OCI-LY1 (cell line): Measurements from ENCODE around the gene CTIF.

Source experiments
- EZH2 ChIP-seq: fragments of 200-600 bp; sonication (generic), shearing (Covaris generic); IDR thresholded peaks from 2 replicates; pipeline ENCODE4 v1.8.0; 2017; ENCODE audit warnings: borderline replicate concordance, mixed run types, mild to moderate bottlenecking, antibody characterized with exemption, low read length, moderate library complexity, mixed read lengths
- TF ChIP-seq, protein P1 (sequence below): fragments of 200-600 bp; sonication (generic), shearing (Covaris generic); IDR thresholded peaks from 2 replicates; pipeline ENCODE4 v1.5.1; 2017; ENCODE audit warnings: mild to moderate bottlenecking, antibody characterized with exemption, low read length, moderate library complexity, mixed read lengths

DNA sequence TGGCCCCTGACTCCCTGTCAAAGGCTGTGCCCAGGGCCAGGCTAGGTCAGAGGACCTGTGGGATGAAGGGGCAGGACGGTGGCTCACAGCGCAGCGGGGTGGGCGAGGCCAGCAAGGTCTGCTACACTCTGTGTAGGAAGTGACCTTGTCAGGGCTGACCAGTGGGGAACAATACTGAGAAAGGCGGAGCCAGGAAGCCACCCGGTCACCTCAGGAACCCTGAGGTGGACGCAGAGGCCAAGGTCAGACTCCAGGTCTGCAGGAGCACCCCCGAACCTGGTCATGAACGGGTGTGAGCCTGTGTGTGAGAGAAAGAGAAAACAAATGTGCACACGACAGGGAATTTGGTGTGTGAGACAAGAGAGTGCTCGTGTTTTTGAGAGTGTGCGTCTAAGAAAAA, 339.6 kb downstream of the CTIF start:
- TF ChIP-seq, protein P1, sequence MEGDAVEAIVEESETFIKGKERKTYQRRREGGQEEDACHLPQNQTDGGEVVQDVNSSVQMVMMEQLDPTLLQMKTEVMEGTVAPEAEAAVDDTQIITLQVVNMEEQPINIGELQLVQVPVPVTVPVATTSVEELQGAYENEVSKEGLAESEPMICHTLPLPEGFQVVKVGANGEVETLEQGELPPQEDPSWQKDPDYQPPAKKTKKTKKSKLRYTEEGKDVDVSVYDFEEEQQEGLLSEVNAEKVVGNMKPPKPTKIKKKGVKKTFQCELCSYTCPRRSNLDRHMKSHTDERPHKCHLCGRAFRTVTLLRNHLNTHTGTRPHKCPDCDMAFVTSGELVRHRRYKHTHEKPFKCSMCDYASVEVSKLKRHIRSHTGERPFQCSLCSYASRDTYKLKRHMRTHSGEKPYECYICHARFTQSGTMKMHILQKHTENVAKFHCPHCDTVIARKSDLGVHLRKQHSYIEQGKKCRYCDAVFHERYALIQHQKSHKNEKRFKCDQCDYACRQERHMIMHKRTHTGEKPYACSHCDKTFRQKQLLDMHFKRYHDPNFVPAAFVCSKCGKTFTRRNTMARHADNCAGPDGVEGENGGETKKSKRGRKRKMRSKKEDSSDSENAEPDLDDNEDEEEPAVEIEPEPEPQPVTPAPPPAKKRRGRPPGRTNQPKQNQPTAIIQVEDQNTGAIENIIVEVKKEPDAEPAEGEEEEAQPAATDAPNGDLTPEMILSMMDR, result no peak
- TF ChIP-seq EZH2, result no peak
